NCI-H2107 treated with DMSO at 0.1 percent for 48 hours (cell line): ENCODE results near the gene SLC4A7.
"Not testable (repeated sequence)": the region's sequence is repeated elsewhere in the genome, so short reads cannot be mapped to it uniquely, and the experiment has no call there.

Experiments
- DNase-seq: peaks from one replicate; lab custom pipeline; 2025; ENCODE audit not compliant: unreplicated experiment; lab: John Stamatoyannopoulos, UW

The SLC4A7 gene

GRCh38 chr3:27488821-27489220 lies 4.6 kb upstream of the SLC4A7 start:
- no peak for DNase-seq

DNA sequence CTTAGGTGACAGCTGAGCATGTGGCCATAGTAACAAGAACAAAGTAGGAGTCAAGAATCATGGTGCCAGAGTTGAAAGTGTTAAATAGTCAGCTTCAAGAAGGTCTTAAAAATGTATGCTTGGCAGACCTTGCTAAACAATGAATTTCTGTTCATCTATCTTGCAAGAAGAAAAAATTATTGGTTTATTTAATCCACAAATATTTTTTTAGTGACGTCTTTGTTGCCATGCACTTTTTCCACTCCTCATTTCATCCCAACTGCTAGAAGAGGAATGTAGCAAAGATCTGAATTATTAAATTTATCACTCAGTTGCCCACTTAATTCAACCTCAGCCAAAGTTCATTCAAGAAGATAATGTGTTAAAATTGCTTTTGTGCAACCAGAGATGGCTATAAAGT lies 3.2 kb upstream of the SLC4A7 start:
- DNase-seq: no peak

- no peak for DNase-seq
Observed at GRCh38 chr3:27486336-27486735, 2.2 kb upstream of the SLC4A7 start.

- no peak for DNase-seq
Observed at GRCh38 chr3:27485866-27486265, 1.7 kb upstream of the SLC4A7 start.

DNA sequence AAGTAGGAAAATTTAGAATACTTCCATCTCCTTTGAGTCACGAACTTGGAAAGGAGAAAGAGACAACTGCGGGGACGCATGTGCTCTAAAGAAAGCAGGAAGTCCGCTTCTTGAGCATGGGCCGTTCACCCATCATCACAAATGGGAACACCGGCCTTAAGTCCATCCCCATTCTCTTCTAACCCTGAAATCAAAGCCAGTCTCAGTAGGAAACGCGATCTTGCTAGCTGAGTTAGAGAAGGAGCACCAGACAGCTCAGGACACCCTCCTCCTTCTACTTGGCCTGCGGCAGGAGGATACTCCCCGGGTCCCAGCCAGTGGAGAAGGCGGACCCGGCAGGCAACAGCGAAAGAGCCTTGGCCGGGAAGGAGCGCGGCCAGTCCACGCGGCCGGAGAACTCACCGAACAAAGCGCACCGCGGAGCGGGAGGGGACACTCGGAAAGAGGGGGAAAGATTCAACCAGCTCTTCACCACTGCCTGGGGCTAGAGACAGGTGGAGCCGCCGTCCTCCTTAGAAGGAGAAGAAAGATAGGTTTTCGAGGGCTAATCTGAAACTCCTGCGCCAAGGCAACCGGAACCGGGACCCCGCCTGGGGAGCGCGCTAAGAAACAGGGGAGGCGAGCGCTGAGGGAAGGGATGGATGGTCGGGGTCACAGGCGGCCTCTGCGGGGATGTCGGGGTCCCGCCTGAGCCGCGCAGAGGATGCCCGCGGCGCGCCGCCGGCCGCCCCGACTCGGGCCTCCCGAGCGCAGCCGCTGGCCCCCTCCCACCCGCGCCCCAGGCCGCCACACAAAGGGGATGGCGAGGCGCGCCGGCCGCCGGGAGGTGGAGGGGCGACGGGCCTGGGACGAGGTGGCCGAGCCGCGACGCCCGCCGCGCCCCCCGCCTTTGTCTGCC lies 818 bp downstream of the SLC4A7 start:
- DNase-seq: no peak

DNA sequence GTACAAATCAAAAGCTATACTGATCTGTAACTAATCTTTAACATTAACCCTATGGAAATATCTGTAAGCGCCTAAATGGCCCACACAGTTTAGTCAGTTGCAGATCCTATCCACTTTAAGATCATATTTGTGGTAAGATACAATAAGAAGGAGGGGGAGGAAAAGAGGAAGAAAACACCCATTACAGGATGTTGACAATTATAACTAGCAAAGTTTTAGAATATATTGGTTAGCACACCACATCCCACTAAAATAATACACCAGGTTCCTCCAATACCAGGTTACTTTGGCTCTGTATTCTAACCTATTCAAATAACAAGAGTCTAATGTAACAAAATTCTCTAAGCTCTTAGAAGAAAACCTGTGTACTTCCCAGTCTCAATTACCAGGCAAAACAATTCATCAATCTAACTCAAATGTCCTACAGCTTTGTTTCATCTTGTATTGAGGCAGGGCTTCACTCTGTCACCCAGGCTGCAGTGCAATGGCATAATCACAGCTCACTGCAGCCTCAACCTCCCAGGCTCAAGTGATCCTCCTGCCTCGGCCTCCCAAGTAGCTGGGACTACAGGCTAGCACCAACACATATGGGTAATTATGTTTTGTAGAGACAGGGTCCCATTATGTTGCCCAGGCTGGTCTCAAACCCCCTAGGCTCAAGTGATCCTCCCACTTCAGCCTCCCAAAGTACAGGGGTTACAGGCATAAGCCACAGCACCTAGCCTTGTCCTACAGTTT lies 4.2 kb downstream of the SLC4A7 start:
- no peak for DNase-seq

DNA sequence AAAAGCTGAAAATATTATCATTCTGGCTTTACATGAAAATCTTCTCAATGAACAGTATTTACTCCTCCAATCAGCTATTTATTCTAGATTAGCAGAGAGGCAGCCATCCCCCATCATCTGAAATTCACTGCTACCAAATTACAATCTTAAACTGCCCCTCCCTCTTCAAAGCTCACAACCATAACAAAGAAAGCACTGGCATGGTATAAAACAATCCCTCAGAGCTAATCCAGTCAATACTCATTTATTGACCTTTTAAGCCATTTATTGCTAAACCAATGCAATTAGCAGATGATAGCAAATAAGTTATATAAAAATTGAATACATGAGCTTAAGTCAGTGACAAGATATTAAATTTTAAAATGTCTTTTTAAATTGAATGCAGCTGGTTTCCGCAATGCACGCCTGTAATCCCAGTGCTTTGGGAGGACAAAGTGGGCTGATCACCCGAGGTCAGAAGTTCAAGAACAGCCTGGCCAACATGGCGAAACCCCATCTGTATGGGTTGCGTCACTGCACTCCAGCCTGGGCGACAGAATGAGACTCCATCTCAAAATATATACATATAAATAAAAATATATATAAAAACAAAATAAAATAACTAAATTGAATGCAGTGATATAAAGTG lies 12.1 kb downstream of the SLC4A7 start:
- no peak for DNase-seq

DNA sequence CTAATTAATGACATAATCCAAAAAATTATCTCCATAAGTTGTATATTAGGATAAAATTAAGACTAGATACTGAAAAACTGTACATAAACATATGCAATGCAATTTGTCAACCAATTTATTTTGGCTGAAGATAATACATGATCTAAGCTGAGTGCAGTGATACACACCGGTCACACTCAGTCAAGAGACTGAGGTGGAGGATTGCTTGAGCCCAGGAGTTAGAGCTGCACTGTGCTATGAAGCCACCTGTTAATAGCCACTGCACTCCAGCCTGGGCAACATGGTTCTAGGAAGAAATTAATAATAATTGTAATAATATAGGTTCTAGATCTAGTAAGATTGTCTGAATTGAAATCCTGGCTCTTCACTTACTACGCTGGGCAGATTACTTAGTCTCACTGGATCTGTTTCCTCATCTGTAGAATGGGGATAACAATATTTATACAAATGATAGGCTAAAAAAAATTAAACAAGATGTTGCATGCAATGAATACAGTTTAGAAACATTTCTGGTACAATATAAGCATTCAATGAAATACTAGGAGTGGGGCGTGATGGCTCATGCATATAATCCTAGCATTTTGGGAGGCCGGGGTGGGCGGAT lies 15.8 kb downstream of the SLC4A7 start:
- no peak for DNase-seq

DNA sequence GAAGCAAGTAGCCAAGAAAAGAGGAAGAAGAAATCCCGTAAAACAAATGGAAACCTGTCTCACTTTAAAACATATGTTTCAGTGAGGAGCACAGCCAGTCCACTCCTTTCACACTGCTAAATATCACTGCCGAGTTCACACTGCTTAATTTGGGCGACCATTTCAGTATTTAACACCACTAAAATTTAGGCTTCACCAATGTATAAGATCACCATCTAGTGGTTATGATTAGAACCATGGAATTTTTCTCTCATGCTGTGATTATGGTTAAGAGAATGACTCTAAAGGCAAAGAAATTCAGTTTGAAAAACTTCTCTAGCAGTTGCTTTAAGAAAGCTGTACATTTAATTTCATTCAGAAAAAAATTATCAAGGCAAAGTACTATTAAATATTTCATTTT lies 16.6 kb downstream of the SLC4A7 start:
- DNase-seq: peak; percentile 29

- DNase-seq: no peak
Observed at GRCh38 chr3:27464646-27465045, 19.5 kb downstream of the SLC4A7 start.

GRCh38 chr3:27462228-27462627 lies 22.0 kb downstream of the SLC4A7 start:
- DNase-seq: no peak

GRCh38 chr3:27458929-27459328 lies 25.3 kb downstream of the SLC4A7 start:
- no peak for DNase-seq

GRCh38 chr3:27456554-27456953 lies 27.6 kb downstream of the SLC4A7 start:
- no peak for DNase-seq

GRCh38 chr3:27454914-27455313 lies 29.3 kb downstream of the SLC4A7 start:
- DNase-seq: no peak

GRCh38 chr3:27454461-27454860 lies 29.7 kb downstream of the SLC4A7 start:
- DNase-seq: no peak

DNA sequence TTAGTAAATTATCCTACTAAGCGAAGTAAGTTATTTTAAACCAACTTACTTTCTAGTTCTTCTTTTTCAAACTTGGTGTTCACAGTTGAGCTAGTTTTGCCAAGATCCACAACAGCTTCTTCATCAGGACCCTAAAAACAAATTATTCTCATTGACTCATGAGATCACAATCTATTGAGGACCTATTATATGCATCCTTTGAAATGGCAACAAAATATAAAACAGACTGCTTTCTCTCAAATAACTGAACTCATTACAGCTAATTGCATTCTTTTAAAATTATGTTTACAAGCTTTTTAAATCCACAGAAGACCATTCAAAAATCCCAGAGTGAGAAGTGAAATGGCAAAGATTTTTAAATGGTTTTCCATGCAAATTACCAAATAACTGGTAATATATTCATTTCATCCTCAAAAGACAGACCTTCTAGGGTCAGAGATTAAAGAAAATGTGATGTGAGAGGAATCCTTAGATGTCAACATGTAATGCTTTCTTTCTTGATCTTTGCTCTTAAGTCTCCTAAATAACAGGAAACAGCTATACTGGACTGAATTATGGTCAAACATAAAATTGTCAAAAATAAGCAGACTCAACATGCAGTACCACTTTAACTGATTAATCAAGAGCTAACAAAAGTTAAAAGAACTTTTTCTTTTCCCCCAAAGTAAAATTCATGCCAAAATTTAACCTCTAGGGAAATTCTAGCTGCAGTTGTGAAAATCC lies 31.7 kb downstream of the SLC4A7 start:
- no peak for DNase-seq

- no peak for DNase-seq
Observed at GRCh38 chr3:27451842-27452241, 32.3 kb downstream of the SLC4A7 start.

- no peak for DNase-seq
Observed at GRCh38 chr3:27451251-27451650, 32.9 kb downstream of the SLC4A7 start.

DNA sequence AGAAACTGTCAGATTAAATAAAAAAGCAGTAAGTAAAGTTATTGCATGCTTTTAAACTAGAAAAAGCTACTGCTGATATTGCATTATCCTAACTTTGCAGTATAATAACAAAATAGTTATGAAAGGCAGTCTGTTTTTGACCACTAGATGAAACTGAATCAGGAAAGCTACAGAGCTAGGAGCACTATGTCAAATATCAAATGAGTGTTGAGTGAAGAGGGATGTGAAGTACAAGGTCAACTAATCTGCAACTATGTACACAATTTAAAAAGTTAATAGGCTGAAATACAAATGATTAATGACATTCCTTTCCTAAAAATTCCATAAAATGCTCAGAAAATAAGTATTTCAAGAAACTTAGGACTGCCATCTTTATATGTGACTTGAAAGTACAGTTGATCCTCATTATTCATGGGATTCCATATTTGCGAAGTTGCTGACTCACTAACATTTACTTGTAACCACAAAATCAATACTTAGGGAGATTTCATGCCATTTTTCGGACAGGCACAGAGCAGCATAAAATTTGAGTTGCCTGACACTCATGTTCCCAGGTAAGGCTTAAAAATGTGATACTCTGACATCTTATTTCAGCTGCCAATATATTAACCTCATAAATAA lies 34.5 kb downstream of the SLC4A7 start:
- peak; percentile 29 for DNase-seq

- DNase-seq: not testable (repeated sequence)
Observed at GRCh38 chr3:27442995-27443394, 41.2 kb downstream of the SLC4A7 start.
